Nephron (organoid): ENCODE measurements around the gene RAB37.

ENCODE experiments used
- H3K27ac Mint-ChIP-seq, 3 experiments: 2 replicates each; pipeline ENCODE4 v1.8.0; 2020; ENCODE audit warnings: mixed read lengths in 3 of 3, mild to moderate bottlenecking in 2 of 3, moderate library complexity in 1 of 3
- H3K27me3 Mint-ChIP-seq: 2 replicates; pipeline ENCODE4 v1.8.0; 2021; ENCODE audit warnings: low read depth, mild to moderate bottlenecking, moderate library complexity, mixed read lengths
- H3K36me3 Mint-ChIP-seq: 2 replicates; pipeline ENCODE4 v1.8.0; 2020; ENCODE audit warnings: low read depth, mixed read lengths
- H3K4me1 Mint-ChIP-seq: 2 replicates; pipeline ENCODE4 v1.8.0; 2020; ENCODE audit warnings: mixed read lengths
- H3K4me3 Mint-ChIP-seq, 3 experiments: 2 replicates each; pipeline ENCODE4 v1.8.0; 2020; ENCODE audit warnings: mild to moderate bottlenecking in 3 of 3, mixed read lengths in 3 of 3, moderate library complexity in 2 of 3
- H3K9me3 Mint-ChIP-seq: 2 replicates; pipeline ENCODE4 v1.8.0; 2020; ENCODE audit warnings: mixed read lengths
- CTCF ChIP-seq, 3 experiments: fragments of 200-600 bp; sonication (generic); IDR thresholded peaks; one replicate each; pipeline ENCODE4 v1.5.0; 2021; ENCODE audit warnings: antibody characterized with exemption in 3 of 3; ENCODE audit not compliant: unreplicated experiment in 3 of 3

RAB37 gene

DNA sequence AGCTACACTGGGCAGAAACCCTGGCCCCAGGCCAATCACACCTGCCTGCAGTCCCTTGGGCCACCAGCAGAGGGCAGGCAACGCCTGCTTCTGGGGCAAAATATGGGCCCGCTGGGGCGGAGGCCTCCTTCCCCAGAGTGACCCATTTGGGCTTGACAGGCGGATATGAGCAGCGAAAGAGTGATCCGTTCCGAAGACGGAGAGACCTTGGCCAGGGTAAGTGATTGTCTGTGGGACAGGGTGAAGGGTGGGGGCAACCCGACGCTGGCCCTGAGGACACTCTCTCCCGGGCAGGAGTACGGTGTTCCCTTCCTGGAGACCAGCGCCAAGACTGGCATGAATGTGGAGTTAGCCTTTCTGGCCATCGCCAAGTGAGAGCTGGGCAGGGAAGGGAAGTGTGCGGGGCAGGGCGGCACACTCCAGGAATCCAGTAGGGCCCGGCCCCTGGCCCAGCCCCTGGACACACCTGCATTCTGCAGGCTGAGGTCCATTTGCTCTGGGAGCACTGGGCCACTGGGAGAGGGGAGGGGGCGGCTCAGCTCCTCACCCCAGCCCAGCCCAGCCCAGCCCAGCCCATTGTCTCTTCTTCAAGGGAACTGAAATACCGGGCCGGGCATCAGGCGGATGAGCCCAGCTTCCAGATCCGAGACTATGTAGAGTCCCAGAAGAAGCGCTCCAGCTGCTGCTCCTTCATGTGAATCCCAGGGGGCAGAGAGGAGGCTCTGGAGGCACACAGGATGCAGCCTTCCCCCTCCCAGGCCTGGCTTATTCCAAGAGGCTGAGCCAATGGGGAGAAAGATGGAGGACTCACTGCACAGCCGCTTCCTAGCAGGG lies 7.9 kb downstream of the RAB37 start:
- H3K4me3 Mint-ChIP-seq: peak overlapping the region; percentile 63 to 74 (median 67)
- no peaks in the 10 kb centered on the region for H3K9me3 Mint-ChIP-seq
- no peaks in the 10 kb centered on the region for H3K36me3 Mint-ChIP-seq
- H3K27me3 Mint-ChIP-seq: peaks cover 35% of the 10 kb centered on the region
- H3K4me1 Mint-ChIP-seq: peaks cover 28% of the 10 kb centered on the region
- TF ChIP-seq CTCF (IDR thresholded peaks at IDR 0.05; ENCODE audit: unreplicated experiment in 3 of 3): peak; percentile 99 to 100 (median 99)
- H3K27ac Mint-ChIP-seq: peak overlapping the region; percentile 67 to 87 (median 84)

DNA sequence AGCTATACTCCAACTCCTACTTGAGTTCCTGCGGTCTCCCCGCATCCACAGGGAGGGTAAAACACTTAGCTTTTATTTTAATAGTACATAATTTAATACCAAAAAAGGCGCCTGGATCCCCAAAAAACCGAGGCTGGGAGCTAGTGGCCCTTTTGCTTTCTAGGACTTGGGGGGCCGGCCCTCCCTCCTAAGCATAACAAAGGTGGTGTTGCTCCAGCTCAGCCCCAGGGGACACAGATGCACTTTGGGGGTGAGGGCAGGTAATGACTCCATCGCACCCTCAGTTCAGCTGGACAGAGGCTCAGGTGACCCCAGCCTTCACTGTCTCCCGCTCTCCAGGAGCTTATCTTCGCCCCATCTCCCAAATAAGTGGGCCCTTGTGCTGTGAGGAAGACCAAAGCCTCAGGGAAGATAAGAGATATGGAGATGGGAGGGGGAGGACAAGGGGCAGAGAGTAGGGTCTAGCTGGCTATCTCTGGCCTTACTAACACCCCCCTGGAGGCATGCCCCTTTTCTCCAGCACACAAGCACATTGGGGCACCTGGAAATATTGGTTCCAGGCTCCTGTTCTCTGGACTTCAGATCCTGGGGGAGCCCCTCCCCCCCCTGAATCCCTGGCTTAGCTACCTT lies 8.6 kb downstream of the RAB37 start:
- Mint-ChIP-seq H3K27me3 (peaks cover 31% of the 10 kb centered on the region), H3K27ac (no peak overlapping the region), H3K4me1 (peaks cover 33% of the 10 kb centered on the region), H3K36me3 (no peaks in the 10 kb centered on the region), H3K4me3 (no peak overlapping the region), H3K9me3 (no peaks in the 10 kb centered on the region)
- no peak for TF ChIP-seq CTCF (IDR thresholded peaks at IDR 0.05; ENCODE audit: unreplicated experiment in 3 of 3)

GRCh38 chr17:74746376-74746775 lies 9.3 kb downstream of the RAB37 start:
- Mint-ChIP-seq H3K27me3 (peaks cover 30% of the 10 kb centered on the region), H3K27ac (peak overlapping the region; percentile 83 to 86 (median 86)), H3K4me1 (peaks cover 39% of the 10 kb centered on the region), H3K9me3 (no peaks in the 10 kb centered on the region), H3K36me3 (no peaks in the 10 kb centered on the region), H3K4me3 (peak overlapping the region; percentile 72 to 77 (median 73))
- TF ChIP-seq CTCF (IDR thresholded peaks at IDR 0.05; ENCODE audit: unreplicated experiment in 3 of 3): no peak

GRCh38 chr17:74746922-74747321 lies 9.9 kb downstream of the RAB37 start:
- TF ChIP-seq CTCF (IDR thresholded peaks at IDR 0.05; ENCODE audit: unreplicated experiment in 3 of 3): no peak
- Mint-ChIP-seq H3K4me1 (peaks cover 42% of the 10 kb centered on the region), H3K9me3 (no peaks in the 10 kb centered on the region), H3K4me3 (peak overlapping the region; percentile 72 to 77 (median 73)), H3K36me3 (no peaks in the 10 kb centered on the region), H3K27me3 (peaks cover 27% of the 10 kb centered on the region), H3K27ac (peak overlapping the region; percentile 83 to 86 (median 86))

- peak in 1 of 3 experiments; percentile 20 for TF ChIP-seq CTCF (IDR thresholded peaks at IDR 0.05; ENCODE audit: unreplicated experiment in 3 of 3)
- Mint-ChIP-seq H3K4me1 (peaks cover 51% of the 10 kb centered on the region), H3K4me3 (peak overlapping the region in 2 of 3 experiments; percentile 72 to 77), H3K9me3 (no peaks in the 10 kb centered on the region), H3K36me3 (peaks cover 9% of the 10 kb centered on the region), H3K27me3 (peaks cover 20% of the 10 kb centered on the region), H3K27ac (no peak overlapping the region)
These were observed 11.1 kb downstream of the RAB37 start for GRCh38 chr17:74748279-74748528.
